SIG-M5 (cell line): Measurements from ENCODE around the gene PSMD1.
"Not testable (repeated sequence)": the region's sequence is repeated elsewhere in the genome, so short reads cannot be mapped to it uniquely, and the experiment has no call there.

Source experiments
- DNase-seq: peaks from one replicate; lab custom pipeline; 2025; lab: John Stamatoyannopoulos, UW

The PSMD1 gene

GRCh38 chr2:231185886-231186285 lies 129.2 kb downstream of the PSMD1 start:
- DNase-seq, result no peak

- DNase-seq, result no peak
These were observed 129.7 kb downstream of the PSMD1 start for GRCh38 chr2:231186325-231186724.

- DNase-seq, result no peak
These were observed 131.3 kb downstream of the PSMD1 start for GRCh38 chr2:231187736-231188505.

- DNase-seq, result no peak
These were observed 132.0 kb downstream of the PSMD1 start for GRCh38 chr2:231188506-231189170.

GRCh38 chr2:231189171-231189530 lies 132.5 kb downstream of the PSMD1 start:
- DNase-seq, result no peak

GRCh38 chr2:231189571-231190495 lies 133.2 kb downstream of the PSMD1 start:
- no peak for DNase-seq

- no peak for DNase-seq
These were observed 134.0 kb downstream of the PSMD1 start for GRCh38 chr2:231190531-231191197.

GRCh38 chr2:231191896-231192872 lies 135.5 kb downstream of the PSMD1 start:
- DNase-seq, result no peak

GRCh38 chr2:231193216-231193615 lies 136.5 kb downstream of the PSMD1 start:
- DNase-seq, result no peak

GRCh38 chr2:231196592-231196991 lies 139.9 kb downstream of the PSMD1 start:
- DNase-seq, result no peak

- DNase-seq, result not testable (repeated sequence)
These were observed 140.5 kb downstream of the PSMD1 start for GRCh38 chr2:231197196-231197595.

- DNase-seq, result no peak
These were observed 141.1 kb downstream of the PSMD1 start for GRCh38 chr2:231197706-231198290.

GRCh38 chr2:231198291-231199173 lies 141.9 kb downstream of the PSMD1 start, which contains the start of gene ARMC9:
TSS of gene ARMC9 (plus strand) at chr2:231198631. CDS start at chr2:231206239, 7,608 bp downstream.
- no peak for DNase-seq

GRCh38 chr2:231199219-231199618 lies 142.6 kb downstream of the PSMD1 start:
- no peak for DNase-seq

- DNase-seq, result no peak
These were observed 144.3 kb downstream of the PSMD1 start for GRCh38 chr2:231200805-231201474.

- no peak for DNase-seq
These were observed 144.8 kb downstream of the PSMD1 start for GRCh38 chr2:231201475-231201814.

- no peak for DNase-seq
These were observed 146.4 kb downstream of the PSMD1 start for GRCh38 chr2:231203087-231203486.

- DNase-seq, result no peak
These were observed 147.5 kb downstream of the PSMD1 start for GRCh38 chr2:231204146-231204545.

GRCh38 chr2:231204581-231204980 lies 147.9 kb downstream of the PSMD1 start:
- DNase-seq, result no peak
